Activated CD8-positive, alpha-beta memory T cell treated with anti-CD3 and anti-CD28 coated beads, Interleukin-2, amount 50 U/mL, for 48 hours (primary cell): Measurements from ENCODE around the gene SAPCD1.
"Not testable (repeated sequence)": the region's sequence is repeated elsewhere in the genome, so short reads cannot be mapped to it uniquely, and the experiment has no call there.

Source experiments
- DNase-seq: peaks from one replicate; pipeline ENCODE4 v3.0.0-alpha.2; 2020

SAPCD1 gene

DNA sequence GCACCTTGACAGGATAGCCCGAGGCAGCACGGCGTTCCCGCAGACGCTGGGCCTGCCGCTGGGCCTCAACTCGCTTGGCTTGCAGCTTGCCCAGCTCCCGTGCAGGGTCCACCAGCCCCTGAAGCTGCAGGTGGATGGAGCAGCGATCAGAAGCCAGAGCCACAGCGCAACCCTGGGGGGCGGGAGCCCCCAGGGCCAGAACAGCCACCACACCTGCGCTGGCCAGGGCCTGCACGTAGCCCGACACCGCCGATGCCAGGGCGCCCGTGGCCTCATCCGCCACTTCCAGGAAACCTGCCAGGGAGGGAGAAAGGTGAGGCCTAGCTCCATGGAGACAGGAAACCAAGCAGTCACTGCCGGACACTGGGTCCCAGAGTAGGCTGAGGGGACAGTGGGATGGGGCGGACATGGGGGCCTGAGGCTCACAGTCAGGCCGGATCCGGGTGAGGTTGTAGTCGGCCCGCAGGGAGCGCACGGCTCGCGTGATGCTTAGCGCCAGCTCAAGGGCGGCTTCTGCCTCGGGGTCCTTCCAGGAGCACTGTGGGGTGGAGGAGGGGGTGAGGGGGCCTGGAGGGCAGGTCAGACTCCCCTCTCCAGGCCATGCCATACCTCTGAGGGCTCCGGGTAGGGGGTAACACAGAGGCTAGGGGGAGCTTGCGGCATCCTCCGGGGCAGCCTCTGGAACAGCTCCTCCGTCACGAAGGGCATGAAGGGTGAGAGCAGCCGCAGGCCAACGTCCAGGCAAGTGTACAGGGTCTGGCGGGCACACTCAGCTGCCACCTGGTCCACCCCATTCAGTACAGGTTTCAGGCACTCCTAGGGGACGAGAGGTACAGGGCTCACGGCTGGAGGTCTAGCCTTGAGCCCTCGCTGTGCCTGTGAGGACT lies 16.8 kb downstream of the SAPCD1 start:
- no peak for DNase-seq

DNA sequence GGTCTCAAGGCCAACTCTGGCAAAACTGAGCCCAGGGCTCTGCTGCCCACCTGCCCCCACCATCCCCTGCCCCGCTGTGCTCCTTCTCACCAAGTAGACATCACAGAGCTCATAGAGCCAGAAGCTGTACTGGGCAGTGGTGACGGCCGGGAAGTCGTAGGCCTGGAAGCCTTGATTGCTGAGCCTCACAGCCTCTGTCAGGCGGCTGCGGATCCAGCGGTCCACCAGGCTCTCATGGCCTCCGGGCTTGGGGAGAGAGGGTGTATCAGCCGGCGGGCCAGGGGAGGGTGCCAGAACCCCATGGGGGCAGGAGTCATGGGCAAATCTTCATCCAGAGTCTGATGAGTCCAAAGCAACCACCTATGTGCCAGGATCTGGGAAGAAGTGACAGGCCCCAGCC lies 17.5 kb downstream of the SAPCD1 start:
- no peak for DNase-seq

DNA sequence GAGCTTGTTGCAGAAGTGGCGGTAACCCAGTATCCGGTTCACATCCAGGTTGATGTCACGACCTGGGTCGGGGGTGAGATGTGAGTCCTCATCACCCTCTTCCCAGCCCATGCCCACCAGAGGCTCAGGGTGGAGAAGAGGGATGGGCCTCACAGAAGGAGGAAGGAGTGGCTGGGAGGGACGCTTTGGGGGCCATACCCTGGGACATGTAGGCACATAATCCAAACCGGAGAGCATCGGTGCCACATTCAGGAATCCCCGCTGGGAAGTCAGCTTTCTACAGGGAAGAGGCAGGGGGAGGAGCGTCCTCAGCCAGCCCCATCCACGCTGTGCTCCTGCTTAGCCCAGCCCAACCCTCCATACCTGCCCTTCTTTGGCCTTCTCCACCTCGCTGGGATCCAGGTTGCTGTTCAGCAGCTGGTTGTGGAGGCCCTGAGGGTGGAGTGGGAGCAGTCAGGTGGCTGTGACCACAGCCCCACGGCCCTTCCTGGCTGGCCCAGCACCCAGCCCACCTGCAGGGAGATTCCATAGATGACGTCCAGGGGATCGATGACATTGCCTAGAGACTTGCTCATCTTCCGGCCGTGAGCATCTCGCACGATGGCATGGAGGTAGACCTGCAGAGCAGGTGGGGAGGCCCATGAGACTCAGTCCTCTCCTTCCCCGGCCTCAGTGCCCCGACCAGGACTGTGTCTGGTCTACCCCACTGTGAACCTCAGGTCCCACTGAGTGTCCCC lies 18.2 kb downstream of the SAPCD1 start:
- DNase-seq: no peak

DNA sequence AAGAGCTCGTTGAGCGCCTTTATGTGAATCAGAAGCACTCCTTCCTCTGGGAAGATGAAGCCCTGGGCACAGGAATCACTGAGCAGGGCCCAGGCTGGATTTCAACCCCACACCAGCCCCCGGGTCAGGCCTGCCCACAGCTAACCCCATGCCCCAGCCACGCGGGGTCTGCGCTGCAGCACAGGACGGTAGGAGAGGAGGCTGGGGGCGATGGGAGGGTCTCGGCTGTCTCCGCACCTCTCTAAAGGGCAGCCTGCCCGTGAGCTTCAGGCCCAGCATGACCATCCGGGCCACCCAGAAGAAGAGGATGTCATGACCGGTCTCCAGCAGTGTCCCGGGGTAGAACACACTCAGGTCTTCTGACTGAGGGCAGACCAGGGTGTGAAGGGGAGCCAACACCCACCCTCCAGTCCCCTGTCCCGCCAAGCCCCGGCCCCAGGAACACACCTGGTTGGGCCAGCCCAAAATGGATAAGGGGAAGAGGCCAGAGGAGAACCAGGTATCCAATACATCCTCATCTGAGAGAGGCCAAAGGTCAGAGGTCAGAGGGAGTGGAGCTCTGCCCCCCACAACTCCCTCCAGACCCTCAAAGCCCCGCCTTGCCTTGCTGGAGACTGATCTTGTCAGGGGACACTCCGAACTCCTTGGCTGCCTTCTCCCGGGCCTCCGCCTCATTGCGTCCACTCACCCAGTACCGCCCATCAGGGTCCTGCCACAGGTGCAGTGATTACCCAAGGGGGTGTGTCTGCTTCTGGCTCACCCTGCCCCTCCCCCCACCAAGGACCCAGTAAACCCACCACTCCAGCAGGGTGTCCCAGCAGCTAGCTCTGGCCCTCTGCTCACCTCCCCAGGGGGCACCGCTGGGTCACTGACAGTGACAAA lies 19.0 kb downstream of the SAPCD1 start:
- DNase-seq: no peak

DNA sequence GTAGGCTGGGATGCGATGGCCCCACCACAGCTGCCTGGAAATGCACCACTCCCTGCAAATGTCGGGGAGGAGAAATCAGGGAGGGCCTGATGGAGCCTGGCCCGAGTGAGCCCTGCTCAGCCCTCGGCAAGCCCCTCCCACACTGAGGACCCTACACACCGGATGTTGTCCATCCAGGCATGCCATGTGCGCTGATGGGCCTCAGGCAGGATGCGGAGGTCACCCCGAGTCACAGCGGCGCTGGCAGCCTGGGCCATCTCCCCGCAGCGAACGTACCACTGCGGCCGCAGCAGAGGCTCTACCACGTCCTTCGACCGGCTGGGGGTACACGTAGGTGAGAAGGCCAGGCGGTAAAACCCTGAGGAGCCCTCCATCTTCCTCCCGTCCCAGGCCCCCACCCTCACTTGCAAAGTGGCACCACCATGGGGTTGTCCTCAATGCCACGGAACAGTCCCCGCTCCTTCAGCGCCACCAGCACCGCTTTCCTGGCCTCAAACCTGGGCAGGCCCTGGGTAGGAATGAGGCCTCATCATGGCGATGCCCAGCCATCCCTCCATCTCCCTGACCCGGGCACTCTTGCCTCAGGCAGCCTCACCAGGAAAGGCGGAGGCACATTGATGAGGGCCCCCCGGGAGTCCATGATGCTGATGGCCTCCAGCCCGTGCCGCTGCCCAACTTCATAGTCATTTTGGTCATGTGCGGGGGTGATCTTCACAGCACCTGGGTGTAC lies 19.8 kb downstream of the SAPCD1 start:
- DNase-seq: no peak

DNA sequence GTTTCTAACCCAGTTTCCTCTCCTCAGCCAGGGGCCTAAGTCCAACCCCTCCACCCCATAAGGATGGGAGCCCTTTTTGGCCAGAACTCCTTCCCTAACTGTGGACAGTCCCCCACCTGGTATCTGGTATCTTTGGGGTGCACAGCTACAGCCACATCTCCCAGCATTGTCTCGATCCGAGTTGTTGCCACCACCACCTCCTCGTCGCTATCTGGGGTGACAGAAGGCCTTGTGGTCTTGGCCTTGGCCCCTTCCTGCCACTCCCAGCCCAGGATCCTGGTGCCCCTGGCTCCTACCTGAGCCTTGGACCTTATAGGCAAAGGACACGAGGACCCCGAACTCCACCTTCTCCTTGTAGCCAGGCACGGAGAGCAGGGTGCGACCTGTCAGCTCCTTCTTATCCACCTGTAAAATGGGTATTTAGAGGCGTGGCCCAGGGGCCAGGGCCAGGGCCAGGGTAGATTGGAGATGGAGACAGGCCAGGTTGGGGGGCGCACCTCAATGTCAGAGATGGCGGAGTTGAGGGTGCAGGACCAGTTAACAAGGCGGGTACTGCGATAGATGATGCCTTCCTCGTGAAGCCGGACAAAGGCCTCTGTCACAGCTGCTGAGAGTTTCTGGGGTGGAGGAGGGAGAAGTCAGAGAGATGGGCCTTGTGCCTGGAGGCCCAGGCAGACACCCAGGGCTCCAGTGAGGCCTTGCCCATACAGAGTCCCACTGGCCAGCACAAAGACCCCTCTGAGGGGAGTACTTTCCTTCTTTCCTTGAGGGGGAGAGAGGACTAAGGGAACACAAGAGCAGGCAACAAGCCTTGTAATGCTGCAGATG lies 21.9 kb downstream of the SAPCD1 start:
- DNase-seq: no peak

DNA sequence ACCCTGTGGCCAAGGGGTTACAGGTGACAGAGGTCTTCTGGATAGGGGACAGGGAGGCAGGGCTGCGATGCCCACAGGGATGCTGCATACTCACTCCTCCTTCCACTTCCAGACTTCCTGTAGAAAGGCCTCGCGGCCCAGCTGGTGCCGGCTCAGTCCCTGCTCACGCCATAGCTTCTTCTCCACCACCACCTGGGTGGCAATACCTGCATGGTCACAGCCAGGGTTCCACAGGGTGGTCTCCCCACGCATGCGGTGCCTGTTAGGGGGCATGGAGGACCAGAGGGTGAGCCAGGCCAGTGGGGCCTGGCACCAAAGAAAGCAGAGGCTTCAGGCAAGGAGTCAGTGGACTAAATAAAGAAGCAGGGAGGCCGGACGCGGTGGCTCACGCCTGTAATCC lies 23.0 kb downstream of the SAPCD1 start:
- DNase-seq: no peak

DNA sequence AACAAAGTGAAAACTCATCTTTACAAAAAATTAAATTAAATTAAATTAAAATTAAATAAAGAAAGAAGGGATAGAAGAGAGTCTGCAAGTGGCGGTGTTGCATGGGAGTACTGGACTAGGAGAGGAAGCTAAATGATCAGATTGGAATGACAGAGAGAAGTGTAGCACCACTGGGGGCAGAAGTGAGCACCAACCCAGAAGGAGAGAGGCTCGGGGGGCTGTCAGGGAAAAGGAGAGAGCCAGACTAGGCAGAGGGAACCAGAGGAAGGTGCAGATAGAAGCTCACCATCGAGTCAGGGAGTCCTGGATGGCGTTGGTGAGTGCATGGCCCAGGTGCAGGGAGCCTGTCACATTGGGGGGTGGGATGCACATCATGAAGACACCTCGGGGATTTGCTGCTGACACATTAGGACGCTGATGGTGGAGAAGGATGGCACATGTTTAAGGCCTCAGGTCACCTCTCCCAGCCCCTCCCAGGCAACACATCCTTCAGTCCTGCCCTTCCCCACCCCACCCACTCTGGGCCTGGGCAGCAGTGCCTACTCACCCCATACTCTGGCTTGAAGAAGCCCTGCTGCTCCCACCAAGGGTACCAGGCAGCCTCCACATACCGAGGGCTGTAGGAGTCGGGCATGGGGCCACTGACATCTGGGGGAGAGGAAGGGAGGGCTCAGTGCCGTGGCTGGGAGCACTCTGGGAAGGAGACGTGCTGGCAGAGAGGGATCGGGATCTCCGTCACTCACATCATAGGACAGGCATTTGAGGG lies 29.1 kb downstream of the SAPCD1 start:
- no peak for DNase-seq

DNA sequence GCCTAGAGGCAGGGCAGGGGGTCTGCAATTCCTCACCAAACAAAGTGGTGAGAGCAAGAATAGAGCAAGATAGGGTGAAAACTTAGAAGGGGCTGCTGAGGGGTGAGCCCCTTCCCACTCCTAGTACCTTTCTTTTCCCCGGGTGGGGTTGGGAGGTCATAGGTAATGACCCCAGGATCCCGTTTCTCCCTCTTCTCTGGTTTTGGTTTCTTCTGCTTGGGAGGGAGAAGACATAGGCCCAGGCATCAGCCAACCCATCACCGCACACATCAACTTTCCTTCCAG lies 29.6 kb downstream of the SAPCD1 start:
- no peak for DNase-seq

DNA sequence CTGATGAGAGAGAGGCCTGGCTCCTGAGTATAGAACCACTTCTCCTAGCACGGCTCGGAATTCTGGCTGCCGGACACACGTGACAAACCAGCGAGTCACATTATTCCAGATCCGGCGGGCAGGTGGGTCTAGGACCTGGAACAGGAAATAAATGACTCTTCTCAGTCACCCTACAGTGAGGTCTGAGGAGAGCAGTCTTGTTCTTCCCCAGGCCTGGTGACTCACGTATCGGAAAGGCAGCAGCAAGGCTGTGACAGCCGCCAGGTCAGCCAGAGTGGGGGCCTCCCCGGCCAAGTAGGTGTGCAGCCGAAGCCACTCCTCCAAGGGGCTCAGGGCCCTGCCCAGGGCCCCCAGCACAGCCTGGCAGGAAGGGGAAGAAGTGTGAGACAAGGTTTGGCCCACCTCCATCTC lies 30.3 kb downstream of the SAPCD1 start:
- DNase-seq: no peak

DNA sequence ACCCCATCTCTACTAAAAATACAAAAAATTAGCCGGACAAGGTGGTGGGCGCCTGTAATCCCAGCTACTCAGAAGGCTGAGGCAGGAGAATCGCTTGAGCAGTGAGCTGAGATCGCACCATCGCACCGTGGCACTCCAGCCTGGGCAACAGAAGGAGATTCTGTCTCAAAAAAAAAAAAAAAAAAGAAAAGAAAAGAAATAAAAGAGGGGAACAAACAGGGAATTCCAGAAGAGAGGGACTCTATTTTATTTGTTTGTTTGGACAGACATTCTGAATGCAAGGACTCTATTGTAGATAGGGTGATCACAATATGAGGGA lies 31.4 kb downstream of the SAPCD1 start:
- DNase-seq: not testable (repeated sequence)

DNA sequence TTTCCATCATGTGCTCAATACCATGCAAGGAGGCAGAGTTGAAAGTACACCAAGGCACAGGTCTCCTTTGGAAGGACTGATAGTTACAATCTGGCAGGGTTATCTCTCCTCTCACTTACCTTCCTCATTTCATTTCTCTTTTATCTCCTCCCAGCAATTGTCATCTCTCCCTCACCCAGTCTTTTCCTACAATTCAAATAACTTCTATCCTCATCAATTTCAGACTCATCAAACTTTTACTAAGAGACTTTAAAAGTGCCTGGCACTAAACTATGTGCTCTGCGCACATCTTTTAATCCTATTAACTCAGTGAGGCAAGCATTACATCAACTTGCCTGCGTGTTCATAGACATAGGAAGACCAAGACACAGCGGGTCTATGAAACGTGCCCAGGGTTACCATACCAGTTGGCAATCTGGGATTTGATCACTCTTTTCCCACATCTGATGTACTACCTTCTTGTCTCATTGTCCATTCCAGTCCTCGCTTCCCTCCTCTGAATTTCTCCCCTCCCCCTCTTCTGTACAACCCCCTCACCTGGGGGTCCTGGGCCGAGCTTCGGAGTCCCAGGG lies 31.9 kb downstream of the SAPCD1 start:
- DNase-seq: no peak

DNA sequence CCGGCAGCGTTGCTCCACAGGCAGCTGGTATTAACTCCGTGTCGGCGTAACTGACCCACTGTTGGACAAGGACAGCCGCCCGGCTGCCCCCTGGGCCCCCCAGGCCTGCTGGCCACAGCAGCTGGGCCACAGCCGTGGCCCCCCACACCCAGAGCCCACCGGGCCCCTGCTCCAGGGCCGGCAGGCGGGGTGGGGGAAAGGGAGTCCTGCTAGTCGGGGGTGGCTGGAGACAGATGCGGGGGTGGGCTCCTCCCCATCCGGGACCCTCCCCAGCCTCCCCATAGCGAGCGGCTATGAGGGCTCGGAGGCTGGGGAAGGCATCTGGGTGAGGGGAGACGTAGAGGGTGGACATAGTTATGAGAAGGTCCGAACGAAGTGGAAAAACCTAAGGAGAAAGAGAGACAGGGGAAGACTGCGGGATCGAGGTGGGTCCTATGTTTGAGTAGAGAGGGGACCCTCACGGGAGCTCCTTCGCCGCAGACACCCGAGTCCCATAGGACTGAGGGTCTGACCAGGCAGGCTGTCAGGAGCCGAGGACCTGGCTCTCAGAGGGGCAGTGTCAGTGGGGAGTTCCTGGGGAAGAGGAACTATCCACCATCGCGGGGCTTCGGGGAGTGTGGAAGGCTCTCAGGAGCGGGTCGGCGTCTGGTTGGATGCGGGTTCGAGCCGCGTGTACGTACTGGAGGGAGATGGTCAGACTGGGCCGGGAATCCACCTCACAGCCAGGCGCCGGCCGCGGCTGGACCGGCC lies 32.6 kb downstream of the SAPCD1 start:
- DNase-seq: no peak

DNA sequence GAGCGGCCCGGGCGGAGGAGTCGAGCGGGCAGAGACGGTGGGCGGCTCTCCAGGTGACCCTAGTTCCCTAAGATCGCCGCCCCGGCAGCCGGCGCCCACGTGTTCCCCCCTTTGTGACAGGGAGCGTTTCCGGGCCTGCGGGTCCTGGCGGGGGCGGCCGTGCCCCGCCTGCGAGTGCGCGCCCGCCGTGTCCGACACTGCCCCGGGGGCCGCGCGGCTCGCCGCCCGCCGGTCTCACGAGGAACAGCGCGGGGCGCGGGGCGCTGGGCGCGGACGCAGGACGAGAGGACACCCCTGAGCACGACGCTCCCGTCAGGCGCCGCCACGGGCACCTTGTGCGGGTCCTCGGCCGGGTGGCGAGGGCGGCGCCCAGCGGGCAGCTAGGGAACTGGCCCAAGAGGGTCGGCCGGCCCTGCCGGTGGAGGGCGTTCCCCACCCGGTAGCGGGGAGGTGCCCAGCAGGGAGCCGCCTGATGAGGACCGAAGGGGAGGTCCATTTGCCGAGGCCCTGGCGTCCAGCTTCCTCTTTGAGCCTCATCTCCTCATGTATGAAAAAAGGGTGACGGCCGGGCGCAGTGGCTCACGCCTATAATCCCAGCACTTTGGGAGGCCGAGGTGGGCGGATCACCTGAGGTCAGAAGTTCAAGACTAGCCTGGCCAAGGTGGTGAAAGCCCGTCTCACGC lies 33.3 kb downstream of the SAPCD1 start, which contains the start of gene VARS1:
Gene VARS1, minus strand, starts transcription at position 137 of the 683 bp plus-strand sequence. CDS start 535 bp downstream, outside the sequence.
- peak; percentile 92 for DNase-seq

DNA sequence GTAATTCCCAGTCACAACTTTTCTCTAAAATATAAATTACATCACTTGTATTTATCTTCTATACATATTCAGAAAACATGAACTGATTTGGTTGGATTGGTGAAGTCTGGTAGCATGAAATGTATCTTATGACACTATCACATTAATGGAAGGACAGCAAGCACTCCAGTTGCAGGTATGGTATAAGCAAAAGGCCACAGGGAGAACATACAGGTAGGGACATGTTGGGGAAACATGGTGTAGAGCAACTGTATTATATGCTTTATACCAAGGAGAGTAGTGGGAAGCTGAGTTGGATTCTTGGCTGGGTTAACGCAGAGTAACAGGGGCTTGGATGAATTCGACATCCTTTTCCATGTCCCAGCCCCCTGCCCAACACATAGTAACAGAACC lies 34.5 kb downstream of the SAPCD1 start:
- DNase-seq: no peak

DNA sequence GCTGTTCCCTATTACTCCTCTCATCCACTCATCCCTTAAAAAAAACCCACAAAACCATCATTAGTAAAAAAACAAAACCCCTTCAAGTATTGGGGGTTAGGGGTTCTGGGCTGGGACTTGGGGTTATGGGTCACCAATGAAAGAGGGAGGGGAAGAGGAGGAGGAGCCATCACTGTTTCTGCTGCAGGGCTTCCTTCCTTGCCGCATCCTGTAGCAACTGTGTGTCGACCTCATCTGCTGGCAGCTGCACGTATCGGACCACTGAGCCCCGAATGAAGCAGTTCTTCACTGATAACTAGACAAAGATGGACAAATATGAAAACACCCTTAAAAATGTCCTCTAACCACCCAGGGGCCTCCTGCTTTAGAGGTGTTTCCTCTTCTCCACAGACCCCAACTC lies 35.1 kb downstream of the SAPCD1 start:
- no peak for DNase-seq

DNA sequence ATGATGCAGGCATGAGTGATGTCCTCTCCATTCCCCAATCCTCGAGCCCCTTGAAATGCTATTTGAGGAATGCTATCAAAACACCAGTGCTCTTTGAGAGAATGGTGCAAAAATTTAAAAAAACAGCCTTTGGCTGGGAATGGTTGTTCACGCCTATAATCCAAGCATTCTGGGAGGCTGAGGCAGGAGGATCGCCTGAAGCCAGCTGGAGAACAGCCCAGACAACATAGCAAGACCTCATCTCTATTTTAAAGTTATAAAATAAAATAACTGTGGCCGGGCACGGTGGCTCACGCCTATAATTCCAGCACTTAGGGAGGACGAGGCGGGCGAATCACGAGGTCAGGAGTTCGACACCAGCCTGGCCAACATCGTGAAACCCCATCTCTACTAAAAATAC lies 37.3 kb downstream of the SAPCD1 start:
- no peak for DNase-seq

DNA sequence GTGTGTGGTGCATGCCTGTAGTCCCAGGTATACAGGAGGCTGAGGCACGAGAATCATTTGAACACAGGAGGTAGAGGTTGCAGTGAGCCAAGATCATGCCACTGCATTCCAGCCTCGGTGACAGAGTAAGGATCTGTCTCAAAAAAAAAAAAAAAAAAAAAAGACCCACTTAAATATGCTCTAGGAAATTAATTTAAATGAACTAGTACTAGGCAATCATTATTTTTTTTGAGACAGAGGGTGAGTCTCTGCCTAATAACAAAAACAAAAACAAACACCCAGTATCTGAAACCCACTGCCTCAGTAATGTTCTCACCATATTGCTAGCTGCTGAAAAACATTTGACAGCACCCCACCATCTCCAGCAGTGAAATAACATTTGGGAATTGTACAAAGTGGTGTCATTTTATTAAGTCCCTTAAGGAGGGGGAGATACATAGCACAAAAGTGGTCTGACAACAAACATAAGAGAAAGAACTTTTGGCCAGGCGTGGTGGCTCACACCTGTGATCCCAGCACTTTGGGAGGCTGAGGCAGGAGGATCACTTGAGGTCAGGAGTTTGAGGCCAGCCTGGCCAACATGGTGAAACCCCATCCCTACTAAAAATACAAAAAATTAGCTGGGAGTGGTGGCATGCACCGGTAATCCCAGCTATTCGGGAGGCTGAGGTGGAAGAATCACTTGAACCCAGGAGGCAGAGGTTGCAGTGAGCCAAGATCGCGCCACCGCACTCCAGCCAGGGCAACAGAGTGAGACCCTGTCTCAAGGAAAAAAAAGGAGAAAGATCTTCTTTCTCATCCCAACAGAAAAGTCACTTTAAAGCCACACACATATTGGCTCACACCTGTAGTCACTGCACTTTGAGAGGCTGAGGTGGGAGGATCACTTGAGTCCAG lies 38.8 kb downstream of the SAPCD1 start:
- DNase-seq: not testable (repeated sequence)
